Activated CD8-positive, alpha-beta memory T cell treated with anti-CD3 and anti-CD28 coated beads for 36 hours (primary cell): ENCODE data around the gene SETD2. TPM values are rescaled to one million over a fixed set of nuclear protein-coding genes. Genes with fewer than 3 reads are reported as not detected.
"Not testable (repeated sequence)": the region's sequence is repeated elsewhere in the genome, so short reads cannot be mapped to it uniquely, and the experiment has no call there.

Source experiments
- CTCF ChIA-PET: fragments of 350-600 bp; sonication (Branson Sonifier 250); formaldehyde crosslinking; loops from one replicate; lab custom pipeline; 2021; ENCODE audit warnings: antibody characterized with exemption; lab: Charles Lee
- POLR2A ChIA-PET: fragments of 350-600 bp; sonication (Branson Sonifier 250); formaldehyde crosslinking; loops from one replicate; lab custom pipeline; 2021; ENCODE audit warnings: antibody characterized with exemption; lab: Charles Lee
- total RNA-seq, 2 experiments: library from RNA; stranded (reverse); gene quantifications; one replicate each; pipeline ENCODE4 v1.2.3, GENCODE V29; 2021

SETD2 gene, protein sequence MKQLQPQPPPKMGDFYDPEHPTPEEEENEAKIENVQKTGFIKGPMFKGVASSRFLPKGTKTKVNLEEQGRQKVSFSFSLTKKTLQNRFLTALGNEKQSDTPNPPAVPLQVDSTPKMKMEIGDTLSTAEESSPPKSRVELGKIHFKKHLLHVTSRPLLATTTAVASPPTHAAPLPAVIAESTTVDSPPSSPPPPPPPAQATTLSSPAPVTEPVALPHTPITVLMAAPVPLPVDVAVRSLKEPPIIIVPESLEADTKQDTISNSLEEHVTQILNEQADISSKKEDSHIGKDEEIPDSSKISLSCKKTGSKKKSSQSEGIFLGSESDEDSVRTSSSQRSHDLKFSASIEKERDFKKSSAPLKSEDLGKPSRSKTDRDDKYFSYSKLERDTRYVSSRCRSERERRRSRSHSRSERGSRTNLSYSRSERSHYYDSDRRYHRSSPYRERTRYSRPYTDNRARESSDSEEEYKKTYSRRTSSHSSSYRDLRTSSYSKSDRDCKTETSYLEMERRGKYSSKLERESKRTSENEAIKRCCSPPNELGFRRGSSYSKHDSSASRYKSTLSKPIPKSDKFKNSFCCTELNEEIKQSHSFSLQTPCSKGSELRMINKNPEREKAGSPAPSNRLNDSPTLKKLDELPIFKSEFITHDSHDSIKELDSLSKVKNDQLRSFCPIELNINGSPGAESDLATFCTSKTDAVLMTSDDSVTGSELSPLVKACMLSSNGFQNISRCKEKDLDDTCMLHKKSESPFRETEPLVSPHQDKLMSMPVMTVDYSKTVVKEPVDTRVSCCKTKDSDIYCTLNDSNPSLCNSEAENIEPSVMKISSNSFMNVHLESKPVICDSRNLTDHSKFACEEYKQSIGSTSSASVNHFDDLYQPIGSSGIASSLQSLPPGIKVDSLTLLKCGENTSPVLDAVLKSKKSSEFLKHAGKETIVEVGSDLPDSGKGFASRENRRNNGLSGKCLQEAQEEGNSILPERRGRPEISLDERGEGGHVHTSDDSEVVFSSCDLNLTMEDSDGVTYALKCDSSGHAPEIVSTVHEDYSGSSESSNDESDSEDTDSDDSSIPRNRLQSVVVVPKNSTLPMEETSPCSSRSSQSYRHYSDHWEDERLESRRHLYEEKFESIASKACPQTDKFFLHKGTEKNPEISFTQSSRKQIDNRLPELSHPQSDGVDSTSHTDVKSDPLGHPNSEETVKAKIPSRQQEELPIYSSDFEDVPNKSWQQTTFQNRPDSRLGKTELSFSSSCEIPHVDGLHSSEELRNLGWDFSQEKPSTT (N-terminal part only)
- total RNA-seq = 10 to 100 TPM; 28.6 to 28.9 TPM

DNA sequence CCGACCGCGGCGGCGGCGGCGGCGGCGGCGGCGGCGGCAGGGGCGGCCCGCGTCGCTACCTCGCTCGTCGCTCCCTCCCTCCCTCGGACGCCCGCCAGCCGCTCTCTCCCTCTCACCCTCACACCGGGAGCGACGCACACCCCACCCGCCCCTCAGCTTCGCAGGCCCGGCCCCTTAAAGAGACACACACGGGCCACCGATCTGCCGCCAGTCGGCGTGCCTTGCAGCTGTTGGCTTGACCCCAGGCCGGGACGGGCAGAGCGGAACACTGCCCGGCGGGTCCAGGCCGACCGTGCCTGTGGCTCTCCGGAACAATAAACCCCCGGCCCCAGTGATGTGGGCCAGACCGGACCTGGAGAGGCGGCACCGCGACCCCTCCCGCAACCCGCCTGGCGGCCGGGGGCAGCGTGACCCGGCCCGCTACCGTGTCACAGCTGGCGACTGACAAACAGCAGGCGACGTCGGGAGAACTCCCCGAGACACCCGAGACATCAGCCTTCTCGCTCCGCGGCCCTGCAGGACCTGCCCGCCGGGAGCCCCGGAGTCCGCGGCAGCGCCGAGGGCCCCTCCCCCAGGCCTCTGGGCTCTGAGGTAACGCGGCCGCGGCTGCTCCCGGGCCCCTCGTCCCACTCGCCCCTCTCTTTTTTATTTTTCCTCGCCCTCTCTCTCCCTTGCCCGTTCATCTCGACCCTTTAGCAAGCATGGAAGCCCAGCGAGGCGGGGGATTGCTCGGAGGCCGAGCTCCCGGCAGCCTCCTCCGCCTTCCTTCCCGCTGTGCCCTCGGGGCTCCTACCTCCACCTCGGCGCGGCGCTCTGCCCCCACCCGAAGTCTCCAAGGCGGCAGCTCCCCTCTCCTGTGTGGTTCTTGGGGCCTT is at the start of gene SETD2:
TSS of gene SETD2 (minus strand) at position 107 of the 875 bp plus-strand sequence. CDS start 189 bp downstream, outside the sequence.
- CTCF ChIA-PET = interaction anchor here (0.6 to 1.8 kb wide), 9 partner anchors 16 to 457 kb away, joined by 3 to 5 read pairs (median 3); partner anchors contain the start of genes KIF9, KLHL18 and NBEAL2
- POLR2A ChIA-PET = interaction anchor here (0.6 to 3.1 kb wide), 9 partner anchors 12 to 255 kb away, joined by 3 to 14 read pairs (median 5); partner anchors contain the start of genes KIF9, KLHL18 and PTPN23

DNA sequence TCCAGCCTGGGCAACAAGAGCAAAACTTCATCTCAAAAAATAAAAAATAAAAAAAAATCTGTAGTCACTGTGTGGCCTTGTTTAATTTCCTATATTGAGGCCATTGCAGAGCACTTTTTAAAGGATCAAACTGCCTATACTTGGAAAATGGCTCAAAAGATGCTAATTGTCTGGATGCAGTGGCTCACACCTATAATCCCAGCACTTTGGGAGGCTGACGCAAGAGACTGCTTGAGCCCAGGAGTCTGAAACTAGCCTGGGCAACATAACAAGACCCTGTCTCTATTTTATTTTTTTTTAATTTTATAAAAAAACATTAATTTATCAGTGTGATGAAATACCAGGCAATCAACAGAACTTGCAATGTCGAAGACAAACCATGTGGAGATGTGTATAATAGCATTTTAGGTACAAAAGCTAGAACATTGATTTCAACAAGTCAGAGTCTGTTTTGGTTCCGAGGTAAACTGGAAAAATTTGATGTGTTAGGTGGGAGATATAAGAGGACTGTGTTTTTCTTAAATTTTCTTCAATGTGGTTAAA is 47.0 kb upstream of the SETD2 start:
- ChIA-PET POLR2A (no interaction called here), CTCF (no interaction called here)

DNA sequence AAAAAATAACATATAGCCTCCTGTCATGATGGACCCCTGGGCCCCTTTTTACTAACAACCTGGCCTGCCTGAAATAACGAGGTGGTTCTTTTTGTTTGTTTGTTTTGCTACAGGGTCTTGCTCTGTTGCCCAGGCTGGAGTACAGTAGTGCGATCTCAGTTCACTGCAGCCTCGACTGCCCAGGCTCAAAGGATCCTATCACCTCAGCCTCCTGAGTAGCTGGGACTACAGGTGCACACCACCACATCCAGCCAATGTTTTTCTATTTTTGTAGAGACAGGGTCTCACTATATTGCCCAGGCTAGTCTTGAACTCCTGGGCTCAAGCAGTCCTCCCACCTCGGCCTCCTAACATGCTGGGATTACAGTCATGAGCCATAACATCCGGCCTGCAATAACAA is 42.1 kb upstream of the SETD2 start:
- POLR2A ChIA-PET = not testable (repeated sequence)
- CTCF ChIA-PET = interaction anchor here (0.6 kb wide), 1 partner anchor 151 kb away, joined by 3 read pairs; no protein-coding TSS in a partner anchor

DNA sequence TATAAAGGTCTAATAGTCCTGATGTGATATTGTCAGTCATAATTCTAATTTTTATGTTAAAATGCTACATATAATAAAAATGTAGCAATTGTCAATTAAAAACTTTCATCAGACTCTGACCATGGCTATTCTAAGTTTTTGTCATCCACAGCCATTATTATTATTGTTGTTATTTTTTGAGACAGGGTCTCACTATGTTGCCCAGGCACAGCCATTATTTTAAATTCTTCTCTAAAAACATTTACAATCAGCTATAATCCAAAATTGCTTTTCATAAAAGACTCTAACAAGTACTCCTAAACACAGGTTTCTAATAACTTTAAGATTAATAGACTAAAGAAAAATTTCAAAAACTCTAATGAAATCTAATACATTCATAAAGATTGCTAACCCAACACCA is 41.0 kb upstream of the SETD2 start:
- ChIA-PET CTCF (no interaction called here), POLR2A (no interaction called here)

DNA sequence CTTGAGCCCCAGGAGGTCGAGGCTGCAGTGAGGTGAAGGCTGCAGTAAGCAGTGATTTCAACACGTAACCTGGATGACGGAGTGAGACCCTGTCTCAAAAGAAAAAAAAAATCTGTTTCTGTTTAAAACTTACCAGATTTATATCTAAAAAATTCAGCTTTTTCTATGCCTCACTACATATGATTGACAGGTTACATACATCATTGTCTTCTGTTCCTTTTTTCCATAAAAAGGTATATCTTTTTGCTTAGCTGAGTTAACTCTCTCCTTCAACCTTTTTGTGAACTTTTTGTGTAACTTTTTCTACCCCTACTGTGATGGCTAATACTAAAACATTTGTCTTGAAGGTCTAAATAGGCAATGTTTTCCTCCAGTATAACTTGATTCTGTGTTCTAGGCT is 38.6 kb upstream of the SETD2 start:
- ChIA-PET CTCF (interaction anchor here (1.0 kb wide), 1 partner anchor 13 kb away, joined by 3 read pairs; no protein-coding TSS in a partner anchor), POLR2A (no interaction called here)

DNA sequence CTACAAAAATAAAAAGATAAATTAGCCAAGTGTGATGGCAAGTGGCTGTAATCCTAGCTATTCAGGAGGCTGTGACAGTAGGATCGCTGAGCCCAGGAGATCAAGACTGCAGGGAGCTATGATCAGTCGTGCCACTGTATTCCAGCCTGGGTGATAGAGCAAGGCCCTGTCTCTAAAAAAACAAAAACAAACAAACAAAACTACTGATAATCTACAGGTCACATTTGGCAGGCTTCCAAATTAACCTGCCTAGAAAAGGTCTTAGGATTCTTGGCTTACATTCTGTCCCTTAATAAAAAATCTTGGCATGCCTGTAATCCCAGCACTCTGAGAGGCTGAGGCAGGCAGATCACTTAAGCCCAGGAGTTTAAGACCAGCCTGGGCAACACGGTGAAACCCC is 33.4 kb upstream of the SETD2 start:
- ChIA-PET CTCF (no interaction called here), POLR2A (no interaction called here)

DNA sequence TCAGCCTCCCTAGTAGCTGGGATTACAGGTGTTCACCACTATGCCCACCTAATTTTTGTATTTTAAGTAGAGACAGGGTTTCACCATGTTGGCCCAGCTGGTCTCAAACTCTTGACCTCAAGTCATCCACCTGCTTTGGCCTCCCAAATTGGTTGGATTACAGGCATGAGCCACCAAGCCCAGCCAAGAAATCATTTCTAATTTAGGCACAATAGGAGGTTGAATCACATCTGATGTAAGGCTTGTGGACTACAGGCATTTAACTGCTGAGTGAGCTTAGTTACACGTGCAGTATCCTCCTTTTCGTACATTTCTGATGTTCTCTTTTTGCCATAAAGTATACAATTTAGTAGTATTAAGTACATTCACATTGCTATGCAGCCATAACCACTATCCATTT is 31.1 kb upstream of the SETD2 start:
- POLR2A ChIA-PET = no interaction called here
- CTCF ChIA-PET = interaction anchor here (0.6 kb wide), 2 partner anchors 94 to 308 kb away, joined by 3 to 4 read pairs; no protein-coding TSS in a partner anchor

DNA sequence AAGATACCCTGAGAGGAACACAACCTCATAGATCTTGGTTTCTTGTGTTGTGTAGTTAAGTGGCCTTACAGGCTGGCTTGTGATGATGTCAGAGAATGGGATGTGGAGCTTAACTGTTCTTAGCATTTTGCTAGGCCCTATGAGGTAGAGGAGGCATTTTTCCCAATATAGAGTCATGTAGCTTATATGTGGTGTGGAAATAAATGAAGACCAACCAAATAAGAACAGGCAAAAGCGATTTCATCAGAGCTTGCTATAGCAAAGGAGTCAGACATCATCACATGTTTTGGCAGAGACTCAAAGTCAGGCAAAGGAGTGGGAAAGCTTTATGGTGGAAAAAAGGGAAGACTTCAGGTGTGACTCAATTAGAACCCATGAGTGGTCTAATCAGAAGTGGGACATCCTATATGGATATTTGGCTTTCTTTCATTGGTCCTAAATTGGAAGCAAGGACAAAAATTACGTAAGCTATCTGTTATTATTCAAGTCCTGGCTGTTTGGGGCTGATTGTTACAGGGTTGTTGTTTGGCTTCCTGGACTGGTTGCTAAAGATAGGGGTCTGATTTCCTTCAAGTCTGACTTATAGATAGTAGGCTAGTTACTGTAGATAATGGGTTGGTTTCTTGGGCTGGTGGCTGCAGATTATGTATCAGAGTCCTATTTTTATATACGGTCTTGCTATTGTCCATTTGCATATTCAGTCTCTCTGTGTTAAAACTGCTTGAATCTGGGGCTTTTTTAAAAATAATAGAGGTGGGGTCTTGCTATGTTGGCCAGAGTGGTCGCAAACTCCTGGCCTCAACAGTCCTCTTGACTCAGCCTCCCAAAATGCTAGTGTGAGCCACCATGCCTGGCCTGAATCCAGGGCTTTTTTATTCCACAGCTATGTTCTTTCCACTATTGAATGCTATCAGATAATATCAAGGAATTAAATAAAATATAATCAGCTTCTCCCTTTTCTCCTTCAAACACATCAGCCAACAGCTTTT is 30.3 kb upstream of the SETD2 start:
- ChIA-PET CTCF (interaction anchor here (0.6 to 0.7 kb wide), 3 partner anchors 25 to 307 kb away, joined by 3 to 4 read pairs (median 4); no protein-coding TSS in a partner anchor), POLR2A (no interaction called here)

DNA sequence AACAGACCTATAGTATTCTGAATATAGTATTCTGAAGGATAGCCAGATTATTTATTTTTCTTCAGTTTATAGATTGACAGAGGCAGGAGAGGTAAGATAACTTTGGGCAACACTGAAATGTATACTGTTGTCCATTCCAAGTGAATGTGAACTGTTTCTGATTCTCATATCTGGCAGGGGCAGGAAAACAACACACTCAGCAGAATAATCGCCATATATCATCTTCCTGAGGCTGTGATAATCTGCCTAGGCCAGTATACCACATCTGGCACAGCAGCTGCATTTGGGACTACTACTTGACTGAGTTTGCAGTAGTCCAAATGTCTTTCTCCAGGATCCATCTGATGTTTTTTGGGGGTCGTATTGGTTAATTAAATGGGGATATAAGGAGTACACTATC is 22.4 kb upstream of the SETD2 start:
- ChIA-PET CTCF (no interaction called here), POLR2A (no interaction called here)

DNA sequence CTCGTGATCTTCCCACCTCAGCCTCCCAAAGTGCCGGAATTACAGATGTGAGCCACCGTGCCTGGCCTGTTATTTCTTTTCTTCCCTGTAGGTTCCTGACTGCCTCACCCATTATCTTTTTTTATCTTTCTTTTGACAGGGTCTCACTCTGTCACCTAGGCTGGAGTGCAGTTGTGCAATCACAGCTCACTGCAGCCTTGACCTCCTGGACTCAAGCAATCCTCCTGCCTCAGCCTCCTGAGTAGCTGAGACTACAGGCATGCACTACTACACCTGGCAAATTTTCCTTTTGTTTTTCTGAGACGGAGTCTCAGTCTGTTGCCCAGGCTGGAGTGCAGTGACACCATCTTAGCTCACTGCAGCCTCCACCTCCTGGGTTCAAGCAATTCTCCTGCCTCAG is 17.8 kb upstream of the SETD2 start:
- POLR2A ChIA-PET, CTCF ChIA-PET: not testable (repeated sequence)

DNA sequence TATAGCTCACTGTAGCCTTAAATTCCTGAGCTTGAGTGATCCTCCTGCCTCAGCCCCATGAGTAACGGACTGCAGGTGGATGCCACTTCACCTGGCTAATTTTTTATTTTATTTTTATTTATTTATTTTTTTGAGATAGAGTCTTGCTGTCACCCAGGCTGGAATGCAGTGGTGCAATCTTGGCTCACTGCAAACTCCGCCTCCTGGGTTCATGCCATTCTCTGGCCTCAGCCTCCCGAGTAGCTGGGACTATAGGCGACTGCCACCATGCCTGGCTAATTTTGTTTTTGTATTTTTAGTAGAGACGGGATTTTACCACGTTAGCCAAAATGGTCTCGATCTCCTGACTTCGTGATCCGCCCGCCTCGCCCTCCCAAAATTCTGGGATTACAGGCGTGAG is 16.1 kb upstream of the SETD2 start:
- POLR2A ChIA-PET = interaction anchor here (0.5 kb wide), 1 partner anchor 14 kb away, joined by 3 read pairs; no protein-coding TSS in a partner anchor
- CTCF ChIA-PET = not testable (repeated sequence)

DNA sequence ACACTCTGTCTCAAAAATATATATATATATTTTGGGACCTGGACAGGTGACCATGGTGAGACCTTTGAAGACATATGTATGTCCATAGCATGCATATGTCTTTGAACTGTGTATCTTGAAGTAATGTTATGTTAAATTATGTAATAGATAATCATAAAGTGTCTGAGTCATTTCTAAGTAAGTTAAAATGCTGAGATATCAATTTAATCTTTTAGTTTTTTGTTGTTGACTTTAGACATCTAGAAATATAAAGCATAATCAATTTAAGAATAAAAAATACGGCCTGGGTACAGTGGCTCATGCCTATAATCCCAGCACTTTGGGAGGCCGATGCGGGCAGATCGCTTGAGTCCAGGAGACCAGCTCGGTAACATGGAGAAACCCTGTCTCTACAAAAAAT is 12.7 kb upstream of the SETD2 start:
- POLR2A ChIA-PET = no interaction called here

DNA sequence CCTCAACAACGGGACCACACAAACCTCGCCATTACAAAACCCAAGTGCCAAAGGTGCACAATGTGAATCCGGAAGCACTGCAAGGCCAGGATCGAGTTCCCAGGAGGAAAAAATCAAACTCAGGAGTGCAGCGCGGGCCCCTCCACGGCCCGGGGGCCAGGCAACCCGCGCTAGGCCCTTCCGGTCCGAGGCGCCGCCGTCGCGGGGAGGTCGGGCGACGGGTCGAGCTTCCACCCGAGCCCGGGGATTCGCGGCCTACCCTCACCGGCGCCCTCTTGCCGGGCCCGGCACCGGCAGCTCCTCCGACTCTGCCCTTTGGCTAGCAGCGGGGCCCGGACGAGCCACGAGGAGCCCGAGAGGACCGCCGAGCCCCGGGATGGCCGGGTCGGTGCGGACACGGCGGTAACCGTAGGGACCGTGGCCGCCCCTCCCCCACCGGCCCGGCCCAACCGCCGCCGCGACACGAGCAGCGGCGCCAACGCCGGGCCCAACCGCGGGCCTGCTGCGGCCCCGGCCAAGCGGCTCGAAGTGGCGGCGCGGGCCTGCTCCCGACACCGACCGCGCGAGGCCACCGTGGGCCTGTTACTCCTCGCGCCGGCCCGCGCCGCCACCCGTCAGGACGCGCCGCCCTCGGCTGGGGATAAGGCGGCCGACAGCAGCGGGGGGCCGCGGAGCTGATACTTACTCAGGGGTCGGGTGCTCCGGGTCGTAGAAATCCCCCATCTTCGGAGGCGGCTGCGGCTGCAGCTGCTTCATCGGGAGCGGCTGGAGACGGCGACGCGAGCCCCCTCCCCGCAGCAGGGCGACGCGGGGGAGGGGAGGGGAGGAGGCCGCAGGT is 525 bp downstream of the SETD2 start:
- ChIA-PET POLR2A (interaction anchor here (0.6 to 3.1 kb wide), 9 partner anchors 11 to 1757 kb away, joined by 3 to 14 read pairs (median 4); partner anchors contain the start of genes KIF9, KLHL18 and PTPN23), CTCF (interaction anchor here (0.6 to 1.8 kb wide), 6 partner anchors 50 to 457 kb away, joined by 3 to 5 read pairs (median 3); partner anchors contain the start of genes KIF9, KLHL18 and NBEAL2)

More for the DNA sequence above, 12.7 kb upstream of the SETD2 start:
- CTCF ChIA-PET = no interaction called here

DNA sequence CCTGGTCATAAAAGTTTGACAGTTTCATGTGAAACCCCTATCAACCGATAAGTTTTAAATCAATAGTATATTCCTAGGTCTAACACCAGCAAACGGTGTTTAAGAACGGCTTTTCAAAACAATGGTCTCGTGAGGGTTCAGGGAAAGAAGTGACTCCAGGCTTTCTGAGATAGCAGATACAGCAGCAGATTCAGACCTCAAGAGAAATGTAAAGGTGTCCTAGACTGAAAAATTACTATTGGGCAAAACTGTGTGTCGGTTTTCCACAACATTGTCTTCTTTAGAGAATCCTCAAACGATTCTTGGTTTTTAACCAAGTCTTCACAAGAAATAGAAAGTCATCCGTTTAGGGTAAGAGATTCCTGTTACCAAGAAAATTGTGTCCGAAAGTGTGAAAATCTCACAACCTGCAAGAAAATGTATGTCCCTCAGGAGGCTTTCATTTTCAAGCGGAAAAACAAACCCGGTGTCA is 1.2 kb downstream of the SETD2 start:
- POLR2A ChIA-PET = interaction anchor here (0.6 to 3.1 kb wide), 4 partner anchors 60 to 1757 kb away, joined by 3 to 14 read pairs (median 4); partner anchors contain the start of gene PTPN23

More for the DNA sequence above, 1.2 kb downstream of the SETD2 start:
- CTCF ChIA-PET = interaction anchor here (1.8 kb wide), 1 partner anchor 120 kb away, joined by 5 read pairs; the partner anchor contains the start of genes KIF9 and KLHL18
